GM13976 (cell line): ENCODE data around the gene MDN1.
"Not testable (repeated sequence)": the region's sequence is repeated elsewhere in the genome, so short reads cannot be mapped to it uniquely, and the experiment has no call there.

Experiments
- DNase-seq: peaks from one replicate; pipeline ENCODE4 v3.0.0; 2012; ENCODE audit warnings: low spot score
- CTCF ChIP-seq: IDR thresholded peaks from 2 replicates; pipeline ENCODE4 v1.5.1; 2012; ENCODE audit warnings: borderline replicate concordance, mild to moderate bottlenecking; ENCODE audit not compliant: insufficient read depth; ENCODE audit errors: extremely low read depth, missing control alignments, control extremely low read depth
- in situ Hi-C: fragments of 300-500 bp; cut with MboI; formaldehyde crosslinking; loops from one replicate; pipeline ENCODE4 v1.12.0; 2022; ENCODE audit warnings: low sequenced_read_pairs, mixed read lengths, inconsistent platforms; ENCODE audit not compliant: unreplicated experiment

Gene MDN1

GRCh38 chr6:89834884-89835792, 15.5 kb upstream of the MDN1 start:
- in situ Hi-C loops = no loop called here
- TF ChIP-seq CTCF = no peak
- peak; percentile 53 for DNase-seq

- no peak for TF ChIP-seq CTCF
- in situ Hi-C loops = no loop called here
- DNase-seq = no peak
These were observed 10.7 kb upstream of the MDN1 start for GRCh38 chr6:89830170-89830809.

- in situ Hi-C loops = no loop called here
These were observed 10.0 kb upstream of the MDN1 start, which contains the start of gene CASP8AP2 for GRCh38 chr6:89829472-89830169. Gene CASP8AP2, plus strand, starts transcription at chr6:89829880.

GRCh38 chr6:89828988-89829471, 9.4 kb upstream of the MDN1 start:
- in situ Hi-C loops = no loop called here
- TF ChIP-seq CTCF = no peak
- peak; percentile 32 for DNase-seq

More at GRCh38 chr6:89829472-89830169, 10.0 kb upstream of the MDN1 start, which contains the start of gene CASP8AP2:
- DNase-seq = peak; percentile 96
- TF ChIP-seq CTCF = no peak

GRCh38 chr6:89828475-89828987, 8.9 kb upstream of the MDN1 start:
- DNase-seq, in situ Hi-C loops: not testable (repeated sequence)

GRCh38 chr6:89826029-89826528, 6.5 kb upstream of the MDN1 start:
- in situ Hi-C loops = no loop called here
- no peak for TF ChIP-seq CTCF
- no peak for DNase-seq
